GM23338 (cell line): ENCODE measurements around the gene CTDP1.

Source experiments
- CREB1 ChIP-seq: fragments of 250-450 bp; sonication (Bioruptor Pico); IDR thresholded peaks from 2 replicates; pipeline ENCODE4 v1.5.0; 2020; ENCODE audit warnings: low read depth, mild to moderate bottlenecking, moderate library complexity
- CTCF ChIP-seq, 2 experiments: fragments of 200-600 bp in 1 of 2; sonication (generic) in 1 of 2; conservative IDR thresholded peaks; 2 replicates each; pipeline versions ENCODE4 v1.5.1 to v1.6.1; 2016 to 2017; ENCODE audit warnings: antibody characterized with exemption in 2 of 2, low read depth in 2 of 2, mild to moderate bottlenecking in 2 of 2, moderate library complexity in 1 of 2
- ETS1 ChIP-seq: IDR thresholded peaks from 2 replicates; pipeline ENCODE4 v1.6.1; 2016; ENCODE audit warnings: antibody characterized with exemption
- EZH2 ChIP-seq: fragments of 200-600 bp; sonication (generic); IDR thresholded peaks from one replicate; pipeline ENCODE4 v1.8.0; 2017; ENCODE audit warnings: antibody characterized with exemption, mild to moderate bottlenecking, low read depth; ENCODE audit not compliant: unreplicated experiment
- EZH2phosphoT487 ChIP-seq: fragments of 200-600 bp; sonication (generic); IDR thresholded peaks from one replicate; pipeline ENCODE4 v1.8.1; 2018; ENCODE audit warnings: antibody characterized with exemption; ENCODE audit not compliant: unreplicated experiment
- JUNB ChIP-seq: IDR thresholded peaks from one replicate; pipeline ENCODE4 v1.6.1; 2016; ENCODE audit warnings: antibody characterized with exemption; ENCODE audit not compliant: unreplicated experiment
- NANOG ChIP-seq: IDR thresholded peaks from 2 replicates; pipeline ENCODE4 v1.6.1; 2016; ENCODE audit warnings: antibody characterized with exemption, borderline replicate concordance
- POLR2AphosphoS5 ChIP-seq: IDR thresholded peaks from 2 replicates; pipeline ENCODE4 v1.6.1; 2016; ENCODE audit warnings: antibody characterized with exemption, low read depth
- REST ChIP-seq: IDR thresholded peaks from one replicate; pipeline ENCODE4 v1.6.1; 2018; ENCODE audit warnings: antibody characterized with exemption; ENCODE audit not compliant: unreplicated experiment
- ZNF331 ChIP-seq: fragments of 250-450 bp; sonication (Bioruptor Pico); IDR thresholded peaks from 2 replicates; pipeline ENCODE4 v1.5.0; 2020; ENCODE audit warnings: low read depth, mild to moderate bottlenecking, moderate library complexity

- TF ChIP-seq CTCF (conservative IDR thresholded peaks at IDR 0.05; ENCODE audit: low read depth in 2 of 2) (no peak), JUNB (no peak), POLR2AphosphoS5 (no peak), EZH2 (no peak), ZNF331 (CRISPR knock-in tag) (no peak), NANOG (no peak), EZH2phosphoT487 (no peak), REST (no peak), CREB1 (no peak), ETS1 (no peak)
Observed at GRCh38 chr18:79749251-79750191, 69.9 kb downstream of the CTDP1 start.
